PC-9 (cell line): ENCODE results near the gene NME7.

ENCODE experiments used
- CTCF ChIP-seq: fragments of 200-600 bp; sonication (generic); conservative IDR thresholded peaks from 2 replicates; pipeline ENCODE4 v1.6.1; 2017; ENCODE audit warnings: mixed run types, antibody characterized with exemption, mild to moderate bottlenecking, moderate library complexity
- EZH2 ChIP-seq: fragments of 200-600 bp; sonication (generic); IDR thresholded peaks from 2 replicates; pipeline ENCODE4 v1.8.0; 2017; ENCODE audit warnings: antibody characterized with exemption, low read depth

- TF ChIP-seq CTCF (no peak), EZH2 (no peak)
Measured at GRCh38 chr1:169309178-169310166, 58.1 kb downstream of the NME7 start.
